Measurements from ENCODE around the gene OR51T1. TPM values are rescaled to one million over a fixed set of nuclear protein-coding genes. Genes with fewer than 3 reads are reported as not detected.

Gene OR51T1, protein sequence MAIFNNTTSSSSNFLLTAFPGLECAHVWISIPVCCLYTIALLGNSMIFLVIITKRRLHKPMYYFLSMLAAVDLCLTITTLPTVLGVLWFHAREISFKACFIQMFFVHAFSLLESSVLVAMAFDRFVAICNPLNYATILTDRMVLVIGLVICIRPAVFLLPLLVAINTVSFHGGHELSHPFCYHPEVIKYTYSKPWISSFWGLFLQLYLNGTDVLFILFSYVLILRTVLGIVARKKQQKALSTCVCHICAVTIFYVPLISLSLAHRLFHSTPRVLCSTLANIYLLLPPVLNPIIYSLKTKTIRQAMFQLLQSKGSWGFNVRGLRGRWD
- total RNA-seq, result not detected
- not detected for polyA plus RNA-seq
- long read RNA-seq, donor 1, result 0 reads
- long read RNA-seq, donor 2, result 0 reads
- long read RNA-seq, donor 3, result 0 reads
- long read RNA-seq, donor 4, result 0 reads
- long read RNA-seq, donor 5, result 0 reads

DNA sequence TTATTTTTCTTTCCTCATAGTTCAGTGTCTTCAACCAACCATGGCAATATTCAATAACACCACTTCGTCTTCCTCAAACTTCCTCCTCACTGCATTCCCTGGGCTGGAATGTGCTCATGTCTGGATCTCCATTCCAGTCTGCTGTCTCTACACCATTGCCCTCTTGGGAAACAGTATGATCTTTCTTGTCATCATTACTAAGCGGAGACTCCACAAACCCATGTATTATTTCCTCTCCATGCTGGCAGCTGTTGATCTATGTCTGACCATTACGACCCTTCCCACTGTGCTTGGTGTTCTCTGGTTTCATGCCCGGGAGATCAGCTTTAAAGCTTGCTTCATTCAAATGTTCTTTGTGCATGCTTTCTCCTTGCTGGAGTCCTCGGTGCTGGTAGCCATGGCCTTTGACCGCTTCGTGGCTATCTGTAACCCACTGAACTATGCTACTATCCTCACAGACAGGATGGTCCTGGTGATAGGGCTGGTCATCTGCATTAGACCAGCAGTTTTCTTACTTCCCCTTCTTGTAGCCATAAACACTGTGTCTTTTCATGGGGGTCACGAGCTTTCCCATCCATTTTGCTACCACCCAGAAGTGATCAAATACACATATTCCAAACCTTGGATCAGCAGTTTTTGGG lies at the start of gene OR51T1:
OR51T1 (plus strand) TSS at position 41 of the 641 bp plus-strand sequence; CDS start at position 41, 0 bp downstream.
- Histone ChIP-seq H3K4me3 (no peak within 1 kb of the TSS), H3K4me1 (ENCODE audit: control insufficient read depth in 5 of 5, insufficient read depth in 5 of 5, low read length in 5 of 5) (no peaks in the 10 kb centered on the region), H3K36me3 (ENCODE audit: control insufficient read depth in 4 of 4, insufficient read depth in 4 of 4, low read length in 4 of 4) (no peaks in the 10 kb centered on the region), H3K27ac (ENCODE audit: low read depth in 1 of 2, low read length in 1 of 2) (no peak within 1 kb of the TSS), H3K27me3 (ENCODE audit: control insufficient read depth in 3 of 3, insufficient read depth in 3 of 3, low read length in 2 of 3) (no peaks in the 10 kb centered on the region), H3K9ac (ENCODE audit: insufficient read depth in 1 of 2, low read length in 2 of 2) (no peak within 1 kb of the TSS), H3K9me3 (ENCODE audit: control insufficient read depth in 4 of 4, insufficient read depth in 3 of 4, low read length in 3 of 4) (peaks cover 0 to 2% (median 0%) of the 10 kb centered on the region in 4 donors)
- DNase-seq, result no peak
- TF ChIP-seq, protein P1, sequence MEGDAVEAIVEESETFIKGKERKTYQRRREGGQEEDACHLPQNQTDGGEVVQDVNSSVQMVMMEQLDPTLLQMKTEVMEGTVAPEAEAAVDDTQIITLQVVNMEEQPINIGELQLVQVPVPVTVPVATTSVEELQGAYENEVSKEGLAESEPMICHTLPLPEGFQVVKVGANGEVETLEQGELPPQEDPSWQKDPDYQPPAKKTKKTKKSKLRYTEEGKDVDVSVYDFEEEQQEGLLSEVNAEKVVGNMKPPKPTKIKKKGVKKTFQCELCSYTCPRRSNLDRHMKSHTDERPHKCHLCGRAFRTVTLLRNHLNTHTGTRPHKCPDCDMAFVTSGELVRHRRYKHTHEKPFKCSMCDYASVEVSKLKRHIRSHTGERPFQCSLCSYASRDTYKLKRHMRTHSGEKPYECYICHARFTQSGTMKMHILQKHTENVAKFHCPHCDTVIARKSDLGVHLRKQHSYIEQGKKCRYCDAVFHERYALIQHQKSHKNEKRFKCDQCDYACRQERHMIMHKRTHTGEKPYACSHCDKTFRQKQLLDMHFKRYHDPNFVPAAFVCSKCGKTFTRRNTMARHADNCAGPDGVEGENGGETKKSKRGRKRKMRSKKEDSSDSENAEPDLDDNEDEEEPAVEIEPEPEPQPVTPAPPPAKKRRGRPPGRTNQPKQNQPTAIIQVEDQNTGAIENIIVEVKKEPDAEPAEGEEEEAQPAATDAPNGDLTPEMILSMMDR (IDR thresholded peaks at IDR 0.05; ENCODE audit: control extremely low read depth, extremely low read depth), result no peak
- ATAC-seq (ENCODE audit: insufficient read depth, low FRiP score), result no peak
- WGBS, 2 donors, result 82 to 90% methylated on average over 8 of the region's 8 CpGs

DNA sequence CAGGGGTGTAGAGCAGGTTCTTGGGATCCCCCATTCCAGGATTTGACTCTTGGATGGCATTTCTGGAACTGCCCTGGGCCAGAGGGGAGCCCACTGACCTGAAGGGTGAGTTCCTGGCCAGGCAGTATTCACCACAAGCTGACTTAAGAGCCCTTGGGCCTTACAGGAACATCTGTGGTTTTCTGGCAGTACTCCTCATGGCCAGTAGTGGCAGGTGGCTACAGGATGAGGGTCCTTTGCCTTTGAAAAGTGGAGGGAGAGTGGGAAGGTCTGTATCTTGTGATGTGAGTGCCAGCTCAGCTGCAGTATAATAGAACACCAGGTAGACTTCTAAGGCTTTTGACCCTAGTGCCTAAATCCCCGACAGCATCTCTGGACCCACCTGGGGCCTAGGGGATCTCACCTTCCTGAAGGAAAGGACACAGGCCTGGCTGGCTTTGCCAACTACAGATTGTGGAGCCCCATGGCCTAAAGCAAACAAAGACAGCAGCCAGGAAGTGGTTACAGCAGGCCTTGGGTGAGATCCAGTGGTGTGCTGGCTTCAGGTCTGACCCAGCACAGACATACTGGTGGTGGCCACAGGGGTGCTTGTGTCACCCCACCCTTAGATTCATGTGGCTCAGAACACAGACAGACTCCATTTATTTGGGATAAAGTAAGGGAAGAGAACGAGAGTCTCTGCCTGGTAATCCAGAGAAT lies 41.7 kb upstream of the OR51T1 start:
- 87 to 90% methylated on average over 2 of the region's 2 CpGs for WGBS, 2 donors
- Histone ChIP-seq H3K27ac (ENCODE audit: low read depth in 1 of 2, low read length in 1 of 2) (no peak overlapping the region), H3K36me3 (ENCODE audit: control insufficient read depth in 4 of 4, insufficient read depth in 4 of 4, low read length in 4 of 4) (no peaks in the 10 kb centered on the region), H3K9ac (ENCODE audit: insufficient read depth in 1 of 2, low read length in 2 of 2) (no peak overlapping the region), H3K4me3 (no peak overlapping the region), H3K4me1 (ENCODE audit: control insufficient read depth in 5 of 5, insufficient read depth in 5 of 5, low read length in 5 of 5) (no peaks in the 10 kb centered on the region), H3K27me3 (ENCODE audit: control insufficient read depth in 3 of 3, insufficient read depth in 3 of 3, low read length in 2 of 3) (no peaks in the 10 kb centered on the region), H3K9me3 (ENCODE audit: control insufficient read depth in 4 of 4, insufficient read depth in 3 of 4, low read length in 3 of 4) (peaks cover 0 to 4% (median 0%) of the 10 kb centered on the region in 4 donors)
- DNase-seq (no peak), ATAC-seq (ENCODE audit: insufficient read depth, low FRiP score) (no peak)
- TF ChIP-seq, protein P1 (IDR thresholded peaks at IDR 0.05; ENCODE audit: control extremely low read depth, extremely low read depth), result no peak

DNA sequence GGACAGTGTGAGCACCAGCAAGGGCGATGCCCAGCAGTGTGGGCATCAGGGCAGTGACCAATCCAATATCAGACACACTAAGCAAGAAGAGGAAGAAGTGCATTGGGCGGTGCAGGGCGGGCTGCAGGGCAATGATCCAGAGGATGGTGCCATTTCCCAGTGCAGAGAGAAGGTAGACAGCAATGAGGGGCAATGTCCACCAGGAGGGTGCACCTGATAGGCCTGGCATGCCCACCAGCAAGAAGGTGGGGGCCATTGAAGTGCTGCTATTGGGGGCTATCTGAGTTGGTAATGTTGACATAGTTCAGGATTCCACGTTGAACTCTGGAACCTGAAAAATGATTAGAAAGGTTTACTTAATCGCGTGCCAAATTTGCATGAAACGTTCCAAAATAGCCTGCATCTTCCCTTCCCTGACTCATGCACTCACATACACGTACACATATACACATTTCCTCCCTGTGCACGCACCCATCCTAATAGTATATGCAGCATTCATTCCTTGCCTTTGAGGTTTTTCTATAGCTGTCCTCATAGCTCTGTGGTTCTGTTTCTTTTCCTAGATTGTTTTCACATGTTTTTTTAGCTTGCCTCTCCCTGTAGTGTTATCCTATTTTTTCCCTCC lies 32.7 kb upstream of the OR51T1 start, which contains the start of gene OR51S1:
OR51S1 (minus strand) TSS at position 301 of the 625 bp plus-strand sequence; CDS start at position 301, 0 bp downstream.
- no peak for ATAC-seq (ENCODE audit: insufficient read depth, low FRiP score)
- Histone ChIP-seq H3K27ac (ENCODE audit: low read depth in 1 of 2, low read length in 1 of 2) (no peak within 1 kb of the TSS), H3K36me3 (ENCODE audit: control insufficient read depth in 4 of 4, insufficient read depth in 4 of 4, low read length in 4 of 4) (no peaks in the 10 kb centered on the region), H3K4me3 (no peak within 1 kb of the TSS), H3K9me3 (ENCODE audit: control insufficient read depth in 4 of 4, insufficient read depth in 3 of 4, low read length in 3 of 4) (no peaks in the 10 kb centered on the region), H3K4me1 (ENCODE audit: control insufficient read depth in 5 of 5, insufficient read depth in 5 of 5, low read length in 5 of 5) (no peaks in the 10 kb centered on the region), H3K27me3 (ENCODE audit: control insufficient read depth in 3 of 3, insufficient read depth in 3 of 3, low read length in 2 of 3) (peaks cover 0 to 5% (median 0%) of the 10 kb centered on the region in 3 donors), H3K9ac (ENCODE audit: insufficient read depth in 1 of 2, low read length in 2 of 2) (no peak within 1 kb of the TSS)
- TF ChIP-seq, protein P1 (IDR thresholded peaks at IDR 0.05; ENCODE audit: control extremely low read depth, extremely low read depth), result no peak
- no peak for DNase-seq
- WGBS, 2 donors, result 78% methylated on average over 9 of the region's 9 CpGs

Measured in lung (tissue), 16 donors.